Measurements from ENCODE around the gene PRND.

- no peak for TF ChIP-seq CTCF (IDR thresholded peaks at IDR 0.05)
- TF ChIP-seq POLR2AphosphoS5 (IDR thresholded peaks at IDR 0.05): no peak
These were observed 7.6 kb downstream of the PRND start for GRCh38 chr20:4729265-4729664.

Data from suprapubic skin (tissue), 3 donors.